GM12878 (cell line): Measurements from ENCODE around the gene CCDC138. TPM values are rescaled to one million over a fixed set of nuclear protein-coding genes. Genes with fewer than 3 reads are reported as not detected.

Source experiments
- ATAC-seq: fragments of 200-7000 bp; cut with Tn5 transposase; 3 replicates; pipeline ENCODE4 v1.9.1; 2020; ENCODE audit warnings: mild to moderate bottlenecking, moderate library complexity
- BruUV-seq: library from RNA; stranded (reverse); fragments of 400-500 nt; replicated peaks from 2 replicates; lab custom pipeline; 2021; lab: Mats Ljungman, UMichigan
- CTCF ChIA-PET: fragments of 300-600 bp; sonication (Branson Sonifier 250); formaldehyde crosslinking; extraction: SDS; loops from one replicate; lab custom pipeline; 2021; ENCODE audit warnings: inconsistent platforms; lab: Yijun Ruan, JAX
- POLR2A ChIA-PET: fragments of 350-600 bp; formaldehyde crosslinking; extraction: SDS; loops from one replicate; lab custom pipeline; 2021; ENCODE audit warnings: inconsistent platforms; lab: Charles Lee
- RAD21 ChIA-PET: fragments of 300-600 bp; sonication (Branson Sonifier 250); formaldehyde crosslinking; loops from one replicate; lab custom pipeline; 2023; ENCODE audit warnings: antibody characterized with exemption; ENCODE audit not compliant: unreplicated experiment; lab: Charles Lee
- SMC1A ChIA-PET: fragments of 300-600 bp; sonication (Branson Sonifier 250); formaldehyde crosslinking; loops from one replicate; lab custom pipeline; 2023; ENCODE audit not compliant: unreplicated experiment, uncharacterized antibody; lab: Charles Lee
- DNase-seq: peaks from one replicate; pipeline ENCODE4 v3.0.0-alpha.2; 2011; ENCODE audit warnings: low read depth, low spot score
- FAIRE-seq: peaks from 3 replicates; lab custom pipeline; 2011; peaks lifted over from hg19 to GRCh38; lab: Jason Lieb, UNC
- H2AFZ ChIP-seq: 2 replicates; pipeline ENCODE4 v1.6.0; 2011; ENCODE audit warnings: low read depth, low read length, control low read depth; ENCODE audit not compliant: control insufficient read depth
- H3K27ac ChIP-seq: 2 replicates; pipeline ENCODE4 v1.5.1; 2011; ENCODE audit warnings: control low read depth; ENCODE audit not compliant: control insufficient read depth, insufficient read depth
- H3K27me3 ChIP-seq, 2 experiments: replicated peaks in 1 of 2; 2 replicates each; pipeline versions ENCODE4 v1.6.0 to v1.6.1; 2011; ENCODE audit warnings: low read length in 1 of 2; ENCODE audit not compliant: control insufficient read depth in 2 of 2, insufficient read depth in 2 of 2
- H3K36me3 ChIP-seq, 2 experiments: 2 replicates each; pipeline ENCODE4 v1.5.1; 2011; ENCODE audit warnings: low read length in 1 of 2; ENCODE audit not compliant: control insufficient read depth in 2 of 2, insufficient read depth in 2 of 2
- H3K4me1 ChIP-seq: 2 replicates; pipeline ENCODE4 v1.6.1; 2011; ENCODE audit warnings: mild to moderate bottlenecking, low read length, moderate library complexity, mixed read lengths; ENCODE audit not compliant: control insufficient read depth, insufficient read depth
- H3K4me2 ChIP-seq: 2 replicates; pipeline ENCODE4 v1.6.0; 2011; ENCODE audit warnings: control low read depth; ENCODE audit not compliant: control insufficient read depth, insufficient read depth
- H3K4me3 ChIP-seq: fragments of 200-600 bp; sonication (generic); 2 replicates; pipeline ENCODE4 v1.5.1; 2016
- H3K79me2 ChIP-seq: 2 replicates; pipeline ENCODE4 v1.6.0; 2011; ENCODE audit warnings: low read length; ENCODE audit not compliant: control insufficient read depth, insufficient read depth
- H3K9ac ChIP-seq: 2 replicates; pipeline ENCODE4 v1.8.0; 2011; ENCODE audit warnings: low read length, control low read depth, mixed read lengths; ENCODE audit not compliant: control insufficient read depth, insufficient read depth
- H3K9me3 ChIP-seq: replicated peaks from 3 replicates; pipeline ENCODE4 v1.5.1; 2011; ENCODE audit warnings: mild to moderate bottlenecking, low read length; ENCODE audit not compliant: control insufficient read depth, insufficient read depth
- H4K20me1 ChIP-seq: 2 replicates; pipeline ENCODE4 v1.6.0; 2011; ENCODE audit not compliant: control insufficient read depth, insufficient read depth
- BHLHE40 ChIP-seq, 2 experiments: fragments of 450-650 bp in 1 of 2; IDR thresholded peaks; 2 replicates each; pipeline ENCODE4 v1.6.1; 2011 to 2017; ENCODE audit warnings: low read depth in 2 of 2, borderline replicate concordance in 1 of 2, improper control_type of control experiment in 1 of 2, low read length in 1 of 2, mild to moderate bottlenecking in 1 of 2
- CTCF ChIP-seq, 3 experiments: IDR thresholded peaks in 2 of 3; conservative IDR thresholded peaks in 1 of 3; 2 replicates each; pipeline ENCODE4 v1.5.1; 2011; ENCODE audit warnings: low read depth in 3 of 3, low read length in 3 of 3, mild to moderate bottlenecking in 3 of 3, control low read depth in 2 of 3, moderate library complexity in 2 of 3, inconsistent platforms in 1 of 3, mixed read lengths in 1 of 3; ENCODE audit not compliant: control insufficient read depth in 2 of 3, insufficient read depth in 1 of 3; ENCODE audit errors: extremely low read depth in 1 of 3
- E4F1 ChIP-seq: fragments of 450-650 bp; IDR thresholded peaks from 2 replicates; pipeline ENCODE4 v1.6.1; 2018; ENCODE audit warnings: borderline replicate concordance, mild to moderate bottlenecking; ENCODE audit not compliant: partially characterized antibody
- IKZF2 ChIP-seq, 2 experiments: fragments of 450-650 bp; IDR thresholded peaks; 2 replicates each; pipeline ENCODE4 v1.6.1; 2017; ENCODE audit warnings: mild to moderate bottlenecking in 2 of 2, moderate library complexity in 2 of 2
- SMARCA5 ChIP-seq: fragments of 450-650 bp; IDR thresholded peaks from 2 replicates; pipeline ENCODE4 v1.6.1; 2017; ENCODE audit warnings: mild to moderate bottlenecking
- SUPT20H ChIP-seq: IDR thresholded peaks from 2 replicates; pipeline ENCODE4 v1.6.1; 2011; ENCODE audit warnings: low read depth, mild to moderate bottlenecking, low read length, moderate library complexity, borderline replicate concordance; ENCODE audit not compliant: control insufficient read depth
- WGBS: methylation state at CpG from one replicate; pipeline ENCODE4 v1.1.6; 2016; ENCODE audit warnings: low lambda C conversion rate; ENCODE audit not compliant: insufficient replicate concordance, insufficient coverage; ENCODE audit errors: missing lambda C conversion rate; 5-methylcytosine and 5-hydroxymethylcytosine counted together
- in situ Hi-C: fragments of 300-500 bp; cut with MboI; formaldehyde crosslinking; loops from 9 replicates; pipeline ENCODE4 v1.14.3; 2018; ENCODE audit warnings: mixed read lengths
- intact Hi-C: fragments of 100-400 bp; cut with micrococcal nuclease; formaldehyde crosslinking; loops from one replicate; pipeline ENCODE4 v1.14.2; 2022; ENCODE audit not compliant: unreplicated experiment
- polyA plus RNA-seq, 11 experiments: library from polyadenylated mRNA; depleted of rRNA in 4 of 11; unstranded in 6 of 11; stranded (reverse) in 5 of 11; fragments of >200 nt; fragmentation: Nextera tagmentation in 4 of 11; fragmentation: Illumina TruSeq in 1 of 11; extraction: Ambion mirVana in 4 of 11; extraction: Trizol in 1 of 11; gene quantifications; 1 replicate in 1 of 11; 2 replicates in 10 of 11; pipeline versions ENCODE4 v1.2.1 to v1.2.3, GENCODE V29; 2011 to 2016; ENCODE audit warnings: inconsistent platforms in 2 of 11, missing spikeins in 2 of 11, low read depth in 1 of 11
- total RNA-seq, 4 experiments: library from RNA; depleted of rRNA in 3 of 4; stranded (reverse); fragments of >200 nt in 3 of 4; fragmentation: Illumina TruSeq in 1 of 4; extraction: Trizol in 1 of 4; gene quantifications; 2 replicates each; pipeline versions ENCODE4 v1.2.1 to v1.2.3, GENCODE V29; 2013 to 2021
- TF ChIP-seq, protein P1 (sequence below): fragments of 450-650 bp; IDR thresholded peaks from 2 replicates; pipeline ENCODE4 v1.6.1; 2016; ENCODE audit warnings: mild to moderate bottlenecking
- TF ChIP-seq, protein P2 (sequence below): fragments of 450-650 bp; IDR thresholded peaks from 2 replicates; pipeline ENCODE4 v1.6.1; 2016; ENCODE audit warnings: mild to moderate bottlenecking

The CCDC138 gene
- total and polyA plus RNA-seq, 10 of the 15 experiments (the other 5 are each of a cell fraction or from before 2014, with no cell fraction given), result 7.9 to 19.4 (median 13.0) TPM

DNA sequence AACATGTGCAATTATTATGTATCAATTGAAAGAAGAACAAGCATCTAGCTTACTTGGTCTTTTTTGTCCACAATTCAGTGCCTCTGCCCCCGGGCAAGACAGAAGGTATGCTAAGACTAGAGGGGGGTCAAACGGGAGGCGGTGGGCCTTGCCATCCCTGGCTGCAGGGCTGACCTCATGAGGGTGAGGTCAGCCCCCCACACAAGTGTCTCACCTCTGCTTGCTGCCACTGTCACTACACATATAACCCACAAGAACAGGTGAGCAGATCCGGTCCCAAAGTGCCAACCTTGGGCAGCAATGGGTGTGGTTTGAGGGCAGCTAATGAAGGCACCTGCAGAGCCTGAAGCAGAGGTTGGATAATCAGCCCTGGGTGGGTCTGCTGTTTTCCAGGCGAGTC, 131.0 kb downstream of the CCDC138 start:
- intact Hi-C loops, result no loop called here
- in situ Hi-C loops, result no loop called here
- Histone ChIP-seq H2AFZ (no peak overlapping the region), H3K27ac (no peak overlapping the region)
- ATAC-seq, result no peak
- CTCF ChIA-PET, result no interaction called here
- no peak for TF ChIP-seq IKZF2 (IDR thresholded peaks at IDR 0.05)
- no peak for TF ChIP-seq E4F1
- no peak for TF ChIP-seq SMARCA5
- TF ChIP-seq SUPT20H, result no peak
- TF ChIP-seq, protein P1, sequence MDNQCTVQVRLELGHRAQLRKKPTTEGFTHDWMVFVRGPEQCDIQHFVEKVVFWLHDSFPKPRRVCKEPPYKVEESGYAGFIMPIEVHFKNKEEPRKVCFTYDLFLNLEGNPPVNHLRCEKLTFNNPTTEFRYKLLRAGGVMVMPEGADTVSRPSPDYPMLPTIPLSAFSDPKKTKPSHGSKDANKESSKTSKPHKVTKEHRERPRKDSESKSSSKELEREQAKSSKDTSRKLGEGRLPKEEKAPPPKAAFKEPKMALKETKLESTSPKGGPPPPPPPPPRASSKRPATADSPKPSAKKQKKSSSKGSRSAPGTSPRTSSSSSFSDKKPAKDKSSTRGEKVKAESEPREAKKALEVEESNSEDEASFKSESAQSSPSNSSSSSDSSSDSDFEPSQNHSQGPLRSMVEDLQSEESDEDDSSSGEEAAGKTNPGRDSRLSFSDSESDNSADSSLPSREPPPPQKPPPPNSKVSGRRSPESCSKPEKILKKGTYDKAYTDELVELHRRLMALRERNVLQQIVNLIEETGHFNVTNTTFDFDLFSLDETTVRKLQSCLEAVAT, result no peak
- TF ChIP-seq, protein P2, sequence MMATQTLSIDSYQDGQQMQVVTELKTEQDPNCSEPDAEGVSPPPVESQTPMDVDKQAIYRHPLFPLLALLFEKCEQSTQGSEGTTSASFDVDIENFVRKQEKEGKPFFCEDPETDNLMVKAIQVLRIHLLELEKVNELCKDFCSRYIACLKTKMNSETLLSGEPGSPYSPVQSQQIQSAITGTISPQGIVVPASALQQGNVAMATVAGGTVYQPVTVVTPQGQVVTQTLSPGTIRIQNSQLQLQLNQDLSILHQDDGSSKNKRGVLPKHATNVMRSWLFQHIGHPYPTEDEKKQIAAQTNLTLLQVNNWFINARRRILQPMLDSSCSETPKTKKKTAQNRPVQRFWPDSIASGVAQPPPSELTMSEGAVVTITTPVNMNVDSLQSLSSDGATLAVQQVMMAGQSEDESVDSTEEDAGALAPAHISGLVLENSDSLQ, result no peak
- no peak for TF ChIP-seq BHLHE40 (IDR thresholded peaks at IDR 0.05; ENCODE audit: borderline replicate concordance in 1 of 2, low read depth in 2 of 2, low read length in 1 of 2)
- no peak for TF ChIP-seq CTCF (IDR thresholded peaks at IDR 0.05 in 2 of 3, conservative IDR thresholded peaks at IDR 0.05 in 1 of 3; ENCODE audit: control insufficient read depth in 2 of 3, extremely low read depth in 1 of 3, insufficient read depth in 1 of 3, low read depth in 3 of 3, low read length in 3 of 3)
- TF ChIP-seq, all 136 proteins: peak for 0
- FAIRE-seq (no peak), DNase-seq (no peak)
- H3K79me2 ChIP-seq, result no peaks in the 10 kb centered on the region
- WGBS, result 12% methylated on average over 5 of the region's 5 CpGs
- RAD21 ChIA-PET, result no interaction called here
- no peaks in the 10 kb centered on the region for H4K20me1 ChIP-seq
- H3K36me3 ChIP-seq, result no peaks in the 10 kb centered on the region
- no peaks in the 10 kb centered on the region for H3K9me3 ChIP-seq
- SMC1A ChIA-PET, result no interaction called here
- no TSS peak for BruUV-seq
- no peak overlapping the region for H3K4me2 ChIP-seq
- POLR2A ChIA-PET, result no interaction called here
- H3K4me1 ChIP-seq, result no peaks in the 10 kb centered on the region
- H3K9ac ChIP-seq, result no peak overlapping the region
- peaks cover 0 to 1% of the 10 kb centered on the region in 2 experiments; a peak in 1 of 4 replicates for H3K27me3 ChIP-seq
- H3K4me3 ChIP-seq, result no peak overlapping the region
